K562 (cell line): ENCODE measurements around the gene C3AR1. TPM values are rescaled to one million over a fixed set of nuclear protein-coding genes. Genes with fewer than 3 reads are reported as not detected.
A peak's percentile ranks its signal among the peaks of the same experiment; 100 is the strongest.

Experiments used
- ATAC-seq: fragments of 200-7000 bp; cut with Tn5 transposase; 3 replicates; pipeline ENCODE4 v1.9.1; 2020; ENCODE audit warnings: moderate library complexity
- BruUV-seq: library from RNA; stranded (reverse); fragments of 400-500 nt; replicated peaks from 2 replicates; lab custom pipeline; 2021; lab: Mats Ljungman, UMichigan
- CTCF ChIA-PET: fragments of 300-600 bp; formaldehyde crosslinking; extraction: SDS; loops from one replicate; lab custom pipeline; 2021; ENCODE audit warnings: low intra/inter-chr PET ratio; lab: Yijun Ruan, JAX
- POLR2A ChIA-PET: fragments of 300-600, 350-650 bp; sonication (Branson Sonifier 250); formaldehyde crosslinking; extraction: SDS; loops from one replicate; lab custom pipeline; 2021; ENCODE audit warnings: antibody characterized with exemption, inconsistent platforms; lab: Yijun Ruan, JAX
- DNase-seq, 4 experiments: peaks; one replicate each; pipeline versions ENCODE4 v3.0.0 to v3.0.0-alpha.2; 2011 to 2018; ENCODE audit warnings: low spot score in 3 of 4, mixed read lengths in 3 of 4; ENCODE audit errors: extremely low read depth in 1 of 4
- FAIRE-seq: peaks from 2 replicates; lab custom pipeline; 2011; peaks lifted over from hg19 to GRCh38; lab: Jason Lieb, UNC
- H2AFZ ChIP-seq: 2 replicates; pipeline ENCODE4 v1.6.0; 2011; ENCODE audit warnings: low read depth, low read length, control low read depth, inconsistent platforms
- H3K27ac ChIP-seq: fragments of 200-600 bp; 3 replicates; pipeline ENCODE4 v1.8.0; 2011; ENCODE audit warnings: low read depth, mild to moderate bottlenecking, control low read depth, inconsistent platforms, low read length, moderate library complexity, mixed read lengths; ENCODE audit errors: extremely low read depth
- H3K27me3 ChIP-seq, 2 experiments: fragments of 300-600 bp in 1 of 2; 2 replicates in 1 of 2; 3 replicates in 1 of 2; pipeline versions ENCODE4 v1.6.0 to v1.8.0; 2011; ENCODE audit warnings: inconsistent platforms in 2 of 2, low read length in 2 of 2, mild to moderate bottlenecking in 1 of 2, mixed read lengths in 1 of 2, moderate library complexity in 1 of 2; ENCODE audit not compliant: control insufficient read depth in 2 of 2, insufficient read depth in 2 of 2
- H3K36me3 ChIP-seq: fragments of 300-600 bp; 3 replicates; pipeline ENCODE4 v1.8.0; 2011; ENCODE audit warnings: mild to moderate bottlenecking, low read length, inconsistent platforms; ENCODE audit not compliant: control insufficient read depth, insufficient read depth
- H3K4me1 ChIP-seq, 2 experiments: fragments of 200-600 bp in 1 of 2; replicated peaks in 1 of 2; 2 replicates in 1 of 2; 3 replicates in 1 of 2; pipeline versions ENCODE4 v1.5.1 to v1.8.0; 2011; ENCODE audit warnings: inconsistent platforms in 2 of 2, low read length in 2 of 2, mild to moderate bottlenecking in 1 of 2, mixed read lengths in 1 of 2, moderate library complexity in 1 of 2; ENCODE audit not compliant: control insufficient read depth in 2 of 2, insufficient read depth in 2 of 2
- H3K4me2 ChIP-seq: 2 replicates; pipeline ENCODE4 v1.6.1; 2011; ENCODE audit warnings: low read length, control low read depth, inconsistent platforms, mixed read lengths; ENCODE audit not compliant: insufficient read depth
- H3K4me3 ChIP-seq: fragments of 200-600 bp; sonication (generic), shearing (Covaris generic); 2 replicates; pipeline ENCODE4 v1.5.1; 2016; ENCODE audit warnings: control low read depth, inconsistent platforms
- H3K79me2 ChIP-seq: fragments of 200-600 bp; 3 replicates; pipeline ENCODE4 v1.8.0; 2011; ENCODE audit warnings: low read length, inconsistent platforms; ENCODE audit not compliant: control insufficient read depth, insufficient read depth
- H3K9ac ChIP-seq, 2 experiments: 2 replicates each; pipeline versions ENCODE4 v1.6.0 to v1.6.1; 2011; ENCODE audit warnings: low read depth in 2 of 2, low read length in 2 of 2, control low read depth in 1 of 2, inconsistent platforms in 1 of 2, mild to moderate bottlenecking in 1 of 2, mixed read lengths in 1 of 2; ENCODE audit not compliant: insufficient read depth in 1 of 2
- H3K9me1 ChIP-seq: one replicate; pipeline ENCODE4 v1.6.0; 2011; ENCODE audit warnings: inconsistent platforms, mild to moderate bottlenecking, low read length, moderate library complexity; ENCODE audit not compliant: control insufficient read depth, insufficient read depth
- H3K9me3 ChIP-seq: replicated peaks from 2 replicates; pipeline ENCODE4 v1.5.1; 2011; ENCODE audit warnings: low read depth, low read length, inconsistent platforms; ENCODE audit not compliant: control insufficient read depth, insufficient read depth
- H4K20me1 ChIP-seq: replicated peaks from 2 replicates; pipeline ENCODE4 v1.6.1; 2011; ENCODE audit warnings: low read length, inconsistent platforms, mixed read lengths; ENCODE audit not compliant: control insufficient read depth, insufficient read depth
- GATA2 ChIP-seq: sonication (generic); formaldehyde crosslinking; IDR thresholded peaks from 2 replicates; pipeline ENCODE4 v1.4.0; 2020; ENCODE audit warnings: mild to moderate bottlenecking, missing genetic modification reagents
- IFI16 ChIP-seq: fragments of 250-450 bp; sonication (Bioruptor Pico); IDR thresholded peaks from 2 replicates; pipeline ENCODE4 v2.1.2; 2022; ENCODE audit warnings: mild to moderate bottlenecking, inconsistent platforms
- KDM1A ChIP-seq, 2 experiments: fragments of 450-650 bp; IDR thresholded peaks; 2 replicates each; pipeline ENCODE4 v1.6.1; 2016; ENCODE audit warnings: mild to moderate bottlenecking in 2 of 2
- L3MBTL2 ChIP-seq: fragments of 450-650 bp; IDR thresholded peaks from 2 replicates; pipeline ENCODE4 v1.6.1; 2016; ENCODE audit warnings: mild to moderate bottlenecking, moderate library complexity
- PCBP1 ChIP-seq: fragments of 200-400 bp; formaldehyde crosslinking; IDR thresholded peaks from 2 replicates; pipeline ENCODE4 v1.6.1; 2018; ENCODE audit warnings: mild to moderate bottlenecking, low read depth, low read length; ENCODE audit not compliant: poor library complexity, severe bottlenecking
- ZNF311 ChIP-seq: fragments of 250-450 bp; sonication (Bioruptor Pico); IDR thresholded peaks from 2 replicates; pipeline ENCODE4 v1.4.0; 2020; ENCODE audit warnings: mild to moderate bottlenecking, moderate library complexity
- ZNF609 ChIP-seq: sonication (generic); formaldehyde crosslinking; IDR thresholded peaks from 2 replicates; pipeline ENCODE4 v1.8.1; 2023; ENCODE audit warnings: missing genetic modification reagents, mild to moderate bottlenecking, borderline replicate concordance
- WGBS: fragments of 100-300 bp; shearing (Covaris generic); methylation state at CpG from one replicate; pipeline ENCODE4 v1.1.6; 2016; ENCODE audit warnings: low coverage, mixed read lengths; ENCODE audit not compliant: insufficient coverage; ENCODE audit errors: missing lambda C conversion rate; 5-methylcytosine and 5-hydroxymethylcytosine counted together
- in situ Hi-C: fragments of 300-500 bp; cut with MboI; formaldehyde crosslinking; loops from 4 replicates; pipeline ENCODE4 v1.15.0; 2018; ENCODE audit warnings: inconsistent platforms, mixed read lengths
- intact Hi-C: fragments of 100-400 bp; cut with micrococcal nuclease; formaldehyde crosslinking; loops from 2 replicates; pipeline ENCODE4 v1.14.2; 2022
- polyA plus RNA-seq, 8 experiments: library from polyadenylated mRNA; depleted of rRNA in 4 of 8; stranded (reverse) in 5 of 8; unstranded in 3 of 8; fragments of >200 nt; fragmentation: Nextera tagmentation in 2 of 8; fragmentation: Illumina TruSeq in 1 of 8; extraction: Ambion mirVana in 2 of 8; extraction: Trizol in 1 of 8; gene quantifications; 2 replicates each; pipeline versions ENCODE4 v1.2.1 to v1.2.3, GENCODE V29; 2011 to 2014; ENCODE audit warnings: inconsistent platforms in 1 of 8, missing spikeins in 1 of 8
- total RNA-seq, 7 experiments: library from RNA; depleted of rRNA in 6 of 7; stranded (reverse); fragments of >200 nt in 6 of 7; fragmentation: Illumina TruSeq in 2 of 7; extraction: Trizol in 2 of 7; gene quantifications; 2 replicates each; pipeline versions ENCODE4 v1.2.1 to v1.2.3, GENCODE V29; 2011 to 2021; ENCODE audit warnings: low replicate concordance in 1 of 7

C3AR1 gene
- total and polyA plus RNA-seq, 9 of the 15 experiments (the other 6 are each of a cell fraction or from before 2014, with no cell fraction given) = 2.2 to 12.9 (median 5.3) TPM

GRCh38 chr12:8052679-8053078, 13.5 kb downstream of the C3AR1 start (continued):
- no peak for TF ChIP-seq ZNF311 (CRISPR knock-in tag)
- TF ChIP-seq ZNF609 (CRISPR knock-in tag) = no peak
- 0 out of 2 replicates have a peak, but pooled peaks have one; percentile 40 for TF ChIP-seq GATA2
- peak; percentile 49; the same call in 1 of the 2 replicates for TF ChIP-seq L3MBTL2
- no peak for TF ChIP-seq IFI16
- TF ChIP-seq, all 486 proteins: peak for 8

- no TSS peak for BruUV-seq
- Histone ChIP-seq H2AFZ (no peak overlapping the region), H3K79me2 (no peaks in the 10 kb centered on the region), H3K9ac (no peak overlapping the region), H3K9me3 (no peaks in the 10 kb centered on the region), H3K27ac (no peak overlapping the region), H3K4me3 (no peak overlapping the region), H3K9me1 (no peaks in the 10 kb centered on the region), H3K36me3 (peaks cover 39% of the 10 kb centered on the region), H4K20me1 (no peaks in the 10 kb centered on the region)
- intact Hi-C loops = no loop called here
- DNase-seq = no peak
- POLR2A ChIA-PET = interaction anchor here (0.6 to 1.5 kb wide), 3 partner anchors 13 to 20 kb away, joined by 3 read pairs; no protein-coding TSS in a partner anchor
- in situ Hi-C loops = no loop called here
- no peak for ATAC-seq
- CTCF ChIA-PET = no interaction called here
- TF ChIP-seq PCBP1 (peak; percentile 56), KDM1A (IDR thresholded peaks at IDR 0.05) (no peak)
- TF ChIP-seq, all 486 proteins: peak for 1
- Histone ChIP-seq H3K4me2 (no peak overlapping the region), H3K27me3 (no peaks in the 10 kb centered on the region), H3K4me1 (peaks cover 9 to 13% of the 10 kb centered on the region in 2 experiments; a peak in 4 of 5 replicates)
- no peak for FAIRE-seq
- no CpG with 5 or more reads among the region's 7 CpGs for WGBS
Measured at GRCh38 chr12:8050600-8051250, 15.4 kb downstream of the C3AR1 start.
